GM23248 (cell line): ENCODE results near the gene TRIM32.

Experiments used
- EZH2 ChIP-seq: fragments of 200-600 bp; sonication (generic); IDR thresholded peaks from 2 replicates; pipeline ENCODE4 v1.6.1; 2018; ENCODE audit warnings: antibody characterized with exemption, mild to moderate bottlenecking; ENCODE audit not compliant: insufficient read depth, poor library complexity, severe bottlenecking
- EZH2phosphoT487 ChIP-seq: fragments of 200-600 bp; sonication (generic); IDR thresholded peaks from 2 replicates; pipeline ENCODE4 v1.6.1; 2018; ENCODE audit warnings: antibody characterized with exemption, moderate library complexity, mild to moderate bottlenecking, low read depth; ENCODE audit not compliant: insufficient read depth

DNA sequence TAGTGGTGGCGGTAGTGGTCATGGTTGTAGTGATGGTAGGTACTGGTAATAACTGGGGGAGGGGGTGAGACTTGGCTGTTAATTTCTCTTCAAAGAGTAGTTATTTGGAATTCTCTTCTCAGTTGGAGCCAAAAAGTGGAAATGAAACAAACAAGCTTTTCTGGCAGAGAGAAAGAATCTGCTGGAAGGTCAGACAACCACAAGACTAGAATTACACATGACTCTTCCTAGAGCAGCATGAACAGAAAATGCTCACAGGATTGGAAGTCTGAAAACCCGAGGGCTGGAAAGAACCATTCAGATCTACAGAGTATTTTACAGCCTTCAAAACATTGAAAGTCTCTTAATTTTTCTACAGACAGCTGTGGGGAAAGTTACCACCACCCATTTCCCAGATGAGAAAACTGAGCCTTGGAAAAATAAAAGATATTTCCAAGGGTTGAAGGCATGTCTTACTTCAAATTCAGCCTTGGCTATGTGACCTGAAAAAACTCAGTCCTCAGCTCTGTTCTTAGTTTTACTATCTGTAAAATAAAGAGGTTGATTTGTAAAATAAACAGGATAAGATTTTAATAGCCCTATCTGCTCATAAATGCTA is 42.9 kb upstream of the TRIM32 start:
- TF ChIP-seq EZH2: no peak
- no peak for TF ChIP-seq EZH2phosphoT487
